ENCODE measurements around the gene KBTBD3. TPM values are rescaled to one million over a fixed set of nuclear protein-coding genes. Genes with fewer than 3 reads are reported as not detected.
A peak's percentile ranks its signal among the peaks of the same experiment; 100 is the strongest.
"Not testable (repeated sequence)": the region's sequence is repeated elsewhere in the genome, so short reads cannot be mapped to it uniquely, and the experiment has no call there.

KBTBD3 gene
- total and polyA plus RNA-seq, 2 experiments from 2014 or later = 4.9 to 5.6 TPM

DNA sequence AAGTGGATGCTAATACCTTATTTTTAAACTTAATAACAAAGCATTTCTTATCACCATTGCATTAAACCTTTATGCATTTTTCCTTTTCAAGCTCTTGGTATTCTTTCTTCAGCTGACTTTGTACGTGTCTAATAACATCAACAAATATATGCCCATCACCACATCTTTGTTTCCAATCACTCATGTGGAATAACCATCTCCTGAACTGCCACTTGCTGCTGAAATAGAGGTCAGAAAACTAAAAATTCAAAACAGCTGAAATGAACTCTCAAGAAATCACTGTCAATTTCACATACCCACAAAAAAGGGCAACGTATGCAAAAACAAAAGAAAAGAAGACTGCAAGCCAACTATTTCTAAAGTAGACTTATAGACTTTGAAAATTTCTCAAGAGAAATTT lies 62.5 kb downstream of the KBTBD3 start:
- Histone ChIP-seq H2AFZ (no peak overlapping the region), H3K9me3 (ENCODE audit: low read depth) (no peaks in the 10 kb centered on the region), H3K36me3 (replicated peaks; ENCODE audit: insufficient read depth, low read depth) (no peaks in the 10 kb centered on the region), H3K79me2 (peaks cover 85% of the 10 kb centered on the region), H3K27me3 (no peaks in the 10 kb centered on the region), H3K4me2 (no peak overlapping the region), H3K27ac (no peak overlapping the region), H4K20me1 (ENCODE audit: insufficient read depth, poor library complexity, severe bottlenecking) (peaks cover 4% of the 10 kb centered on the region), H3K4me3 (no peak overlapping the region), H3K4me1 (ENCODE audit: insufficient read depth) (peaks cover 12% of the 10 kb centered on the region), H3K9me2 (replicated peaks; ENCODE audit: insufficient read depth) (no peaks in the 10 kb centered on the region)
- no peak for DNase-seq (ENCODE audit: low spot score)
- 58% methylated on average over 2 of the region's 2 CpGs for WGBS (ENCODE audit: low lambda C conversion rate, missing lambda C conversion rate)
- TF ChIP-seq, protein P1, sequence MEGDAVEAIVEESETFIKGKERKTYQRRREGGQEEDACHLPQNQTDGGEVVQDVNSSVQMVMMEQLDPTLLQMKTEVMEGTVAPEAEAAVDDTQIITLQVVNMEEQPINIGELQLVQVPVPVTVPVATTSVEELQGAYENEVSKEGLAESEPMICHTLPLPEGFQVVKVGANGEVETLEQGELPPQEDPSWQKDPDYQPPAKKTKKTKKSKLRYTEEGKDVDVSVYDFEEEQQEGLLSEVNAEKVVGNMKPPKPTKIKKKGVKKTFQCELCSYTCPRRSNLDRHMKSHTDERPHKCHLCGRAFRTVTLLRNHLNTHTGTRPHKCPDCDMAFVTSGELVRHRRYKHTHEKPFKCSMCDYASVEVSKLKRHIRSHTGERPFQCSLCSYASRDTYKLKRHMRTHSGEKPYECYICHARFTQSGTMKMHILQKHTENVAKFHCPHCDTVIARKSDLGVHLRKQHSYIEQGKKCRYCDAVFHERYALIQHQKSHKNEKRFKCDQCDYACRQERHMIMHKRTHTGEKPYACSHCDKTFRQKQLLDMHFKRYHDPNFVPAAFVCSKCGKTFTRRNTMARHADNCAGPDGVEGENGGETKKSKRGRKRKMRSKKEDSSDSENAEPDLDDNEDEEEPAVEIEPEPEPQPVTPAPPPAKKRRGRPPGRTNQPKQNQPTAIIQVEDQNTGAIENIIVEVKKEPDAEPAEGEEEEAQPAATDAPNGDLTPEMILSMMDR (IDR thresholded peaks at IDR 0.05; ENCODE audit: poor library complexity) = no peak
- no peak for TF ChIP-seq EZH2 (IDR thresholded peaks at IDR 0.05; ENCODE audit: borderline replicate concordance)
- TF ChIP-seq EZH2phosphoT487 (IDR thresholded peaks at IDR 0.05; ENCODE audit: low read depth, severe bottlenecking, unreplicated experiment) = no peak

DNA sequence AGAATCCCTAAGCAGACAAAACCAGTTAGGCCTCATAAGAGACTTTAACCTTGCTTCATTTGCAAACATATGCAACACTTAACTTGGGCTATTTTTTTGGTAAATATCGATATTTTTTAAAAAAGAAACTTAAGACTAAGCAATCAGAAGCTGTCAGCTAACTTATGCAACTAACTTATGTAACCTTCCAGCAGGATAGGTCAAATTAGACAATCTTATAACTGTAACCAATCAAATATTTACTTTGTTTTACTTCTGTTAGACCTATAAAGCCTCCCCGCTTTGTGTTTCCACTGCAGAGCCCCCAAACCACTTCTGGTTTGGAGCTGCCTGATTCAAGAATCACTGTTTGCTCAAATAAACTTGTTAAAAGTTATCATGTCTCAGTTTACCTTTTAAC lies 63.1 kb downstream of the KBTBD3 start:
- peaks cover 81% of the 10 kb centered on the region for H3K79me2 ChIP-seq
- WGBS (ENCODE audit: low lambda C conversion rate, missing lambda C conversion rate) = 77% methylated on average over 2 of the region's 2 CpGs
- no peak for TF ChIP-seq EZH2 (IDR thresholded peaks at IDR 0.05; ENCODE audit: borderline replicate concordance)
- TF ChIP-seq, protein P1 (IDR thresholded peaks at IDR 0.05; ENCODE audit: poor library complexity) = no peak
- no peak for TF ChIP-seq EZH2phosphoT487 (IDR thresholded peaks at IDR 0.05; ENCODE audit: low read depth, severe bottlenecking, unreplicated experiment)
- no peaks in the 10 kb centered on the region for H3K27me3 ChIP-seq
- H4K20me1 ChIP-seq (ENCODE audit: insufficient read depth, poor library complexity, severe bottlenecking) = peaks cover 4% of the 10 kb centered on the region
- H3K4me3 ChIP-seq = no peak overlapping the region
- no peak for DNase-seq (ENCODE audit: low spot score)
- H3K9me2 ChIP-seq (replicated peaks; ENCODE audit: insufficient read depth) = no peaks in the 10 kb centered on the region
- H3K4me1 ChIP-seq (ENCODE audit: insufficient read depth) = peaks cover 12% of the 10 kb centered on the region
- no peak overlapping the region for H2AFZ ChIP-seq
- no peaks in the 10 kb centered on the region for H3K36me3 ChIP-seq (replicated peaks; ENCODE audit: insufficient read depth, low read depth)
- H3K4me2 ChIP-seq = peak overlapping the region; percentile 30
- no peak overlapping the region for H3K27ac ChIP-seq
- no peaks in the 10 kb centered on the region for H3K9me3 ChIP-seq (ENCODE audit: low read depth)

DNA sequence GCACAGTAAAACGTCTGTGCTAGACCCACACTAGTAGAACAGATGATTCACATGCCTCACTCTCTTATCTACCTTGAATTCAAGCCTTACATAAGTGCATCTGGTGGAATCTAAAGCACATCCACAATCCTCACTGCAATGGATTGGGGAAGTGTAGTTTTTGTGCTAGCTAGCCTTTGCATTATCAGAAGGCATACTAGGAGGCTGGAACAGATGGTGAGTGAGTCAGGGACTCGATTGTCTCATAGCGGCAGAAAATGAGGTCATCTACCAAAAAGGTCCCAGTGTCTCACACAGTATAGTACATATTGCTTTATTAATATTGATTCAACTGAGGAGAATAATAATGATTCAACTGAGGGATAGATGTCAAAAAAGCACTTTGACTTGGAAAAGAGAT lies 64.4 kb downstream of the KBTBD3 start:
- H3K4me2 ChIP-seq = no peak overlapping the region
- TF ChIP-seq, protein P1 (IDR thresholded peaks at IDR 0.05; ENCODE audit: poor library complexity) = no peak
- TF ChIP-seq EZH2phosphoT487 (IDR thresholded peaks at IDR 0.05; ENCODE audit: low read depth, severe bottlenecking, unreplicated experiment) = no peak
- TF ChIP-seq EZH2 (IDR thresholded peaks at IDR 0.05; ENCODE audit: borderline replicate concordance) = no peak
- H3K4me3 ChIP-seq = no peak overlapping the region
- H3K27me3 ChIP-seq = no peaks in the 10 kb centered on the region
- no peak overlapping the region for H2AFZ ChIP-seq
- H3K9me3 ChIP-seq (ENCODE audit: low read depth) = no peaks in the 10 kb centered on the region
- no peak overlapping the region for H3K27ac ChIP-seq
- H3K79me2 ChIP-seq = peaks cover 73% of the 10 kb centered on the region
- H3K4me1 ChIP-seq (ENCODE audit: insufficient read depth) = peaks cover 12% of the 10 kb centered on the region
- H3K36me3 ChIP-seq (replicated peaks; ENCODE audit: insufficient read depth, low read depth) = peaks cover 7% of the 10 kb centered on the region
- peaks cover 4% of the 10 kb centered on the region for H4K20me1 ChIP-seq (ENCODE audit: insufficient read depth, poor library complexity, severe bottlenecking)
- no peaks in the 10 kb centered on the region for H3K9me2 ChIP-seq (replicated peaks; ENCODE audit: insufficient read depth)
- 55% methylated on average over 3 of the region's 3 CpGs for WGBS (ENCODE audit: low lambda C conversion rate, missing lambda C conversion rate)
- DNase-seq (ENCODE audit: low spot score) = peak; percentile 14

DNA sequence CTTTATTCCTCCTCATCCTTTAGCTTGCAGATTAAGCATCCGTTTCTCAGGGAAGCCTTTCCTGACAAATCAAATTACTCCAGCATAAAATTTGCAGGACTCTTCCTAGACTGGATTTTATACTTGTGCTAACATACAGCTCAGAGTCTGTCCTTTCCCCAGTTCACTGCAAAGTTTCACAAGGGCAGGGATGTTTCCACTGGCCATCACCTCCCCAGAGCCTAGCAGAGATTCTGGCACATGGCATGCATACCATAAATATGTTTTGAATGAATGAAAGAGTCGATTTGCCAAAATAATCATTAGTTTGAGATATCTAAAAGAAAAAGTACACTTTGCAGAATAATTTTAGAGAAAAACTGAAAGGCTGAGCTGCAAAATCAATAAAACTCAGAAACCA lies 65.7 kb downstream of the KBTBD3 start:
- WGBS (ENCODE audit: low lambda C conversion rate, missing lambda C conversion rate) = 96% methylated on average over 2 of the region's 2 CpGs
- Histone ChIP-seq H2AFZ (no peak overlapping the region), H3K27ac (no peak overlapping the region), H3K4me1 (ENCODE audit: insufficient read depth) (peaks cover 12% of the 10 kb centered on the region), H3K9me3 (ENCODE audit: low read depth) (no peaks in the 10 kb centered on the region), H3K79me2 (peaks cover 60% of the 10 kb centered on the region), H3K4me2 (no peak overlapping the region), H4K20me1 (ENCODE audit: insufficient read depth, poor library complexity, severe bottlenecking) (peaks cover 4% of the 10 kb centered on the region), H3K27me3 (no peaks in the 10 kb centered on the region), H3K36me3 (replicated peaks; ENCODE audit: insufficient read depth, low read depth) (peaks cover 8% of the 10 kb centered on the region), H3K4me3 (no peak overlapping the region), H3K9me2 (replicated peaks; ENCODE audit: insufficient read depth) (no peaks in the 10 kb centered on the region)
- TF ChIP-seq EZH2 (IDR thresholded peaks at IDR 0.05; ENCODE audit: borderline replicate concordance) = no peak
- no peak for TF ChIP-seq EZH2phosphoT487 (IDR thresholded peaks at IDR 0.05; ENCODE audit: low read depth, severe bottlenecking, unreplicated experiment)
- TF ChIP-seq, protein P1 (IDR thresholded peaks at IDR 0.05; ENCODE audit: poor library complexity) = no peak
- no peak for DNase-seq (ENCODE audit: low spot score)

DNA sequence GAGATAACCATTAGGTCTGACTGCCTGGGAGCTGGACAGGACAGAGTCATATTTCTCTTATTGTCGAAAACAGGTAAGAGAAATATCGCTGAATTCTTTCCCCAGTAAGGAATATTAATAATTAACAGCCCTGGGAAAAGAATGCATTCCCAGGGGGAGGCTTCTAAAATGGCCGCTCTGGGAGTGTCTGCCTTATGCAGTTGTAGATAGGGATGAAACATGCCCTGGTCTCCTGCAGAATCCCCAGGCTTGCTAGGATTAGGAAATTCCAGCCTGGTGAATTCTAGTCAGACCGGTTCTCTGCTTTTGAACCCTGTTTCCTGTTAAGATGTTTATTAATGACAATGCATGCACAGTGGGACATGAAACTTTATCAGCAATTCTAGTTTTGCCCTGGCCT lies 74.1 kb downstream of the KBTBD3 start:
- not testable (repeated sequence) for H4K20me1 ChIP-seq (ENCODE audit: insufficient read depth, poor library complexity, severe bottlenecking); H3K4me1 ChIP-seq (ENCODE audit: insufficient read depth); H3K4me2 ChIP-seq; H3K27me3 ChIP-seq; H3K36me3 ChIP-seq (replicated peaks; ENCODE audit: insufficient read depth, low read depth); DNase-seq (ENCODE audit: low spot score); H3K79me2 ChIP-seq; H3K9me2 ChIP-seq (replicated peaks; ENCODE audit: insufficient read depth); H3K4me3 ChIP-seq; H2AFZ ChIP-seq; H3K9me3 ChIP-seq (ENCODE audit: low read depth); H3K27ac ChIP-seq
- 98% methylated on average over 4 of the region's 4 CpGs for WGBS (ENCODE audit: low lambda C conversion rate, missing lambda C conversion rate)
